GM21515 (cell line): Measurements from ENCODE around the gene NR2F1.

Experiments
- ATAC-seq: cut with Tn5 transposase; IDR thresholded peaks from one replicate; pipeline ENCODE4 v1.9.1; 2021; ENCODE audit not compliant: unreplicated experiment

NR2F1 gene

DNA sequence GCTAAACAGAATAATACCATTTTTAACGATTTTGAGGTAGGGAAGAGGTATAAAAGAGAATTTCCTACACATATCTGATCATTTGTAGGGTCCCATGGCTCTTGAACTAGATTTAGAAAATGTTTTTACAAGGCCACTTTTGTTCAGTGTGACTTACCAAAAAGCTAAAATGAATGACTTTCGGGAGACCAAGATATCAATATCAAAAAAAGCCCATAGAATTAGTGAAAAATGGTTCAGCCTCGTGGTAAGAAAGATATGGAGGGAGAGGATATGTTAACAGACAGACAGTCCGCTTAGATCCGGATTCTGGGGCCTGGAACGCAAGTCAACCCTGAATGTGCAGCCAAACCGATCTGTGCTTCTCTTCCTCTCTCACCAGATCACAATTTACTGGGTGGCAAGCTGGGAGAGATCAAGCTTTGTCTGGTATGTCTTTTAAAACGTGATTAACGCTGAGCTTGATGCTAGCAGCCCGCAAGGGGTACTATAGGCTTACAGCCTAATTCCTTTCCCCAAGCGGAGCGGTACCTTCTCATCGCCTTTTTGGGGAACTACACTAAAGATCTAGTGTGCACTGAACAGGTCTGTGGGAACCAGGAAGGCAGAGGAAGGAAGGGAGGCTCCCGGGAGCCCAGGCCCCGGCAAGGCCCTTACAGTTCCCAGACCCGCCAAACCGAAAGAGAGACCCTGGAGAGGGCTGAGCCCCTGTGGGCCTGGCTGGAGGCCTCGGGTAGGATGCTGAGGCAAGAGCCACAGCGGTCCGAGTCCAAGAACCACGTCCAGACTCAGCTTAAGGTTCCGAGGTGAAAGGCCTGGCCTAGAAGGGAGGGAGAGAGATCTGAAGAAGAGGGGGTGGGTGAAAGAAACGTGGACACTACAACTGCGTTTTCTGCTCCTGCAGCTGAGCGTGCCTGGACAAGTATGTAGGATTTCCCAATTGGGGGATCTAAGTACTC is 4.9 kb upstream of the NR2F1 start:
- no peak for ATAC-seq

DNA sequence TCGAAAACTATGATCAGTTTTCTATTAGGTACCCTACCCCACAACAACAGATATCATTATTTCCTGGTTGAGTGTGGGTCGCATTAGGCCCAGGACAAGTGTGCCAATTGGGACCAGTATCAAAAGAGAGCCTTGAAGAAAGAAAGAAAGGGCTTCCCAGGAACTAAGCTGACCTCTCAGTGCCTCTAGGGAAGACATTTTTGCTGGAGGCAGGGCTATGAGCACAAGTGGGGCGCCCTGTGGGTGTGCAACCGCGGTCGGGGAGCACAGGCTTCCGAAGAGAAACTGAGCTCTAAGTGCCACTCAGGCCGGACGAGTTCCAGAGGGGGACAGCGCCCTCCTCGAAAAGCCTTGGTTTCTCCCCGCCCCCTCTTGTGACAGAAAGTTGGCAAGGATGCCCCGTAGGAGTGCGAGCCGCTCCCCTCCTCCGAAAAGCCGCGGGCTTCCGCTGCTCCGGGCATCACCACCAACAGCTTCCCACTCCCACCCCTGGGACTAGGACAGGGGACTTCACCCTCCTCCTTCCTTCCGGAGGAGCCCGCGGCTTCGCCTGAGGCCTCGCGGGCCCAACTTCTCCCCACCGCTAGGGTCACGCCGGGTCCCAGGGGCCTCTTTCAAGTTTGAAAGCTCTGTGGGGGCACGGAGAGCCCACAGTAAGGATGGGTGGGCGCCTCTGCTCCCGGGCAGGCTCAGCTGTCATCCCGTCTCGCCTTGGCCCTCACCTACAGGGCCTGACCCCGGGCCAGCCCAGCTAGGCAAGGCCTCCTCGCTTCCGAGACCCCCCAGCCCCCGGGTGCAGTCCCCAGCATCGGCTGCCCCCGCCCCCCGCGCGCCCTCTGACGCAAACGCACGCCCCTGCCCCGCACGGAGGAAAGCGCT is 4.0 kb upstream of the NR2F1 start:
- no peak for ATAC-seq

GRCh38 chr5:93579692-93580062 is 3.3 kb upstream of the NR2F1 start:
- no peak for ATAC-seq

- ATAC-seq, result no peak
These were observed 2.7 kb upstream of the NR2F1 start for GRCh38 chr5:93580063-93580926.

DNA sequence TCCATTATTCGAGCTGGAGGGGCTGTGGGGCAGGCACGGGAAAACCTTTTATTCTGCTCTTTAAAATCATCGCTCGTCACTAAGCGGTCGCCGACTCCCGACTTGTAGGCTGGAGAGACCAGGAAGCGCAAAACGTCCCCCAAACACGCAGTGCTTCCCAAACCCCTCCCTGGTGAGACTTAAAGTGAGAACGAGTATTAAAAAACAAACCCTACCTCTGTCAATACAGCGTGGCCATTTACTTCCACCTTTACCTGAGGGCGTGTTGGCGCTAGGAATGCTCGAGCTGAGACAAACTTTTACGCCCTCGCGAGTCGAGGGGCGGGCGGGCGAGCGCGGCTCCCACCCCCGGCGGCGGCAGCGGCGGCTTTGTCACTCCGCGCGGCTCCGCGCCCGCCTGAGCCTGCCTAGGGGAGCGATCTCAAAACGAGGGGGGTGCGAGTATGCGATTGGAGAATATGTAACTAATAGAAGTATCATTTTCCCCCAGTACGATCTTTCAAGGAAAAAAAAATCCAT is 2.0 kb upstream of the NR2F1 start, which contains the start of gene NR2F1-AS1:
NR2F1-AS1 (minus strand) TSS at position 293 of the 519 bp plus-strand sequence.
- peak; percentile 32 for ATAC-seq

DNA sequence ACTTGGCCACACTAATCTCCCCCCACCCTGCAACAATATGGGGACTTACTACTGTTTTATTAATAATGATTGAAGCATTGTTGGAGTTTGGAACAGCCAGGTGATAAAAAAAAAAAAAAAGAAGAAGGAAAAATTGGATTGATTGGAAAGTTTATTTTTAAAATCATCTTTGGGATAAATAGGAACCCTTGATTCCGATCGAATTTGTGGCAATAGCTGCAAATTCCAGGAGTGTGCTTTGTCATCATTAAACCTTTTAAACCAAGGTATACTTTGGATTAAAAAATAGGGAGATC is 907 bp upstream of the NR2F1 start:
- ATAC-seq, result no peak

- ATAC-seq, result no peak
These were observed 381 bp downstream of the NR2F1 start for GRCh38 chr5:93583439-93583767.

GRCh38 chr5:93583768-93584595 is 960 bp downstream of the NR2F1 start:
- peak; percentile 50 for ATAC-seq

- ATAC-seq, result no peak
These were observed 1.6 kb downstream of the NR2F1 start for GRCh38 chr5:93584596-93585040.

DNA sequence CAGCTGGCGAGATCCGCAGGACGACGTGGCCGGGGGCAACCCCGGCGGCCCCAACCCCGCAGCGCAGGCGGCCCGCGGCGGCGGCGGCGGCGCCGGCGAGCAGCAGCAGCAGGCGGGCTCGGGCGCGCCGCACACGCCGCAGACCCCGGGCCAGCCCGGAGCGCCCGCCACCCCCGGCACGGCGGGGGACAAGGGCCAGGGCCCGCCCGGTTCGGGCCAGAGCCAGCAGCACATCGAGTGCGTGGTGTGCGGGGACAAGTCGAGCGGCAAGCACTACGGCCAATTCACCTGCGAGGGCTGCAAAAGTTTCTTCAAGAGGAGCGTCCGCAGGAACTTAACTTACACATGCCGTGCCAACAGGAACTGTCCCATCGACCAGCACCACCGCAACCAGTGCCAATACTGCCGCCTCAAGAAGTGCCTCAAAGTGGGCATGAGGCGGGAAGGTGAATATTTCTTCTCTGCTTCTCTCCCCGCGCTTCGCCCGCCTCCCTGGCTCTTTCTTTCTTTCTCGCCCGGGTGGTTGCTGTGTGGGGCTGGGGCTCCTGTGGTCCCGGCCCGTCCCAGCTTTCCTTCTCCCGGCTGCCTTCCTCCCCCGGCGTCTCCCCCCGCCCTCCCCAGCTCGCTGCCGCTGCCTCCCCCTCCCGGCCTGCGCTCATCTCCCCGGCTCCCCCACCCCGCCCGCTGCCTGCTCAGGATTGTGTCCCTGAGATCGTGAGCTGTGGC is 2.2 kb downstream of the NR2F1 start:
- ATAC-seq, result no peak

DNA sequence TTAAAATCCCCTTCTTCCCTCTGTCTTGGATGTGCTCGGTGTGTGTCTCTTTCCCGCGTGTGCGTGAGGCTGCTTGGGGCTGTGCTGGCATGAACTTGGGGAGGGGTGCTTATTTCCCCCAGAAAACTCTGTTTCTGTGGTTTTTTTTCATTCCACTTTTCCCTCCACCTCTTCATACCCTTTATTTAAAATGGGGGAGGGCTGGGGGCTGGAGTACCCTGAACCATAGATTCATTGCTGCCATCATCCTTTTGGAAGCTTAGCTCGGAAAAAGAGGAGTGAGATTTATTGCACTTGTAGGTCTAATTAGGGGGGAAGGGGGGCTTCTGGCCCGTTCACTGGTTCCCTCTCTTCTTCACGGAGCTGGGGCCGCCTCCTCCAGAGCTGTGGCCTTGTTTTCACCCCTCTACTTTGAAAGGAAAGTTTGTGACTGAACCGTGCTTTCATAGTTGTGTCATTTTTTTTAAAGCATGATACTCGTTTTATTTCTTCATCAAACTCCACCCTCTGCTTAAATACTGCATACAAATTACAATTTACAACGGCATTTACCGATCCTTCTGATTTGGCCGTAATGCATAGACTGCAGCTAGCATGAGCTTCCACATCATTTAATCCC is 2.9 kb downstream of the NR2F1 start:
- no peak for ATAC-seq

- ATAC-seq, result no peak
These were observed 3.9 kb downstream of the NR2F1 start for GRCh38 chr5:93586736-93587596.

GRCh38 chr5:93587597-93588351 is 4.8 kb downstream of the NR2F1 start:
- ATAC-seq, result no peak

GRCh38 chr5:93588352-93589151 is 5.5 kb downstream of the NR2F1 start:
- no peak for ATAC-seq

DNA sequence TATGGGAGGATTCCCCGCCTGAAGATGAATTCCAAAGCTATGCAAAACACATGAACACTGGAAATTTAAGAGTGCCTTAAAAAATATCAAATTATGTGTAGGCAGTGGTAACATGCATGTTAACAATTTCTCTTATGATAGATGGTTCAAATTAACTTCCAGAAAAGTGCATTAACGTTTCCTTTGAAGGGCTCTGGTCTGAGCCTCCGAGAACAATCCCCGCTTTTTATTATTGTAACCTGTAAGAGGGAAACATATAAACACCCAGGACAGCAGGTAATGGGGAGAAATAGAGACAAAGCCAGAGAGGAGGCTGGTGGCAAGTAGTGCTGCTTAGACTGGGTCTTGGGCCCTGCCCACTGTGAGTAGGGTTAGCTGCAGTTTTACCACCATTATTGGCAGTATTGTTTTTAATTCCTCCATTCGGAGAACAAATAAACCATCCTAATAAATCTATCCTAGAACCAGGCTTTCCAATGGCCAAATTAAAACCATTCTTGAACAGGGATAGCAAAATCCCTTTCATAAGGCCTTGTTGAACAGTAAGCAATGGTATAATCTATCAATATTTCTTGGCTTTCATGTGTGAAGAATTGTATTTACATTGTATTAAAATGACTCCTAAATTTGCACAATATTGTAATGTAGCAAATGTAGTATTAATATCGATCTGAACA is 6.3 kb downstream of the NR2F1 start:
- no peak for ATAC-seq

DNA sequence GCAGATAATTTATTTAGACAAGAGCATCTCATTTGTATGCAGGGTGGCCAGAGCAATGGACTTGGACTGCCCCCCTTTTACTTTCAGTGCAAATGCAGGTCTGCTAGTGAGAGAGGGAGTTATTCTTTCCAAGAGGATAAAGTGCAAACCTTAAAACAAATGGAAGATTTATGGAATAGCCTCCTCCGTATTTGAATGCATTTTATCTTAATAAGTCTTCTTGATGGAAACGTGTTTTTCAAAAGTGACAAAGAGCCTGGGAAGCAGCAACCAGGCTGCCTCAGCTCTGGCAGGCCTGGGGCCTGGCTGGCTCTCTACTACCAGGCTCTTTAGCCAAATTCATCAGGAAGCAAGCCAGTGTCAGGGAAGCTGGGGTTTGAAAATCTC is 6.8 kb downstream of the NR2F1 start:
- no peak for ATAC-seq
